Gastroesophageal sphincter (tissue), 3 donors: ENCODE data around the gene NXNL2.

Experiments used
- POLR2A ChIP-seq, 2 donors: fragments of 450-650 bp; IDR thresholded peaks; one replicate each; pipeline ENCODE4 v1.6.1; 2017; ENCODE audit warnings: antibody characterized with exemption in 2 of 2, mild to moderate bottlenecking in 2 of 2, moderate library complexity in 1 of 2
- TF ChIP-seq, protein P1 (sequence below), 4 experiments: fragments of 200-600 bp in 2 of 4; fragments of 450-650 bp in 2 of 4; sonication (generic) in 1 of 4; IDR thresholded peaks; one replicate each; pipeline ENCODE4 v1.5.1; 2017 to 2019; ENCODE audit warnings: antibody characterized with exemption in 4 of 4, mild to moderate bottlenecking in 2 of 4, moderate library complexity in 2 of 4

DNA sequence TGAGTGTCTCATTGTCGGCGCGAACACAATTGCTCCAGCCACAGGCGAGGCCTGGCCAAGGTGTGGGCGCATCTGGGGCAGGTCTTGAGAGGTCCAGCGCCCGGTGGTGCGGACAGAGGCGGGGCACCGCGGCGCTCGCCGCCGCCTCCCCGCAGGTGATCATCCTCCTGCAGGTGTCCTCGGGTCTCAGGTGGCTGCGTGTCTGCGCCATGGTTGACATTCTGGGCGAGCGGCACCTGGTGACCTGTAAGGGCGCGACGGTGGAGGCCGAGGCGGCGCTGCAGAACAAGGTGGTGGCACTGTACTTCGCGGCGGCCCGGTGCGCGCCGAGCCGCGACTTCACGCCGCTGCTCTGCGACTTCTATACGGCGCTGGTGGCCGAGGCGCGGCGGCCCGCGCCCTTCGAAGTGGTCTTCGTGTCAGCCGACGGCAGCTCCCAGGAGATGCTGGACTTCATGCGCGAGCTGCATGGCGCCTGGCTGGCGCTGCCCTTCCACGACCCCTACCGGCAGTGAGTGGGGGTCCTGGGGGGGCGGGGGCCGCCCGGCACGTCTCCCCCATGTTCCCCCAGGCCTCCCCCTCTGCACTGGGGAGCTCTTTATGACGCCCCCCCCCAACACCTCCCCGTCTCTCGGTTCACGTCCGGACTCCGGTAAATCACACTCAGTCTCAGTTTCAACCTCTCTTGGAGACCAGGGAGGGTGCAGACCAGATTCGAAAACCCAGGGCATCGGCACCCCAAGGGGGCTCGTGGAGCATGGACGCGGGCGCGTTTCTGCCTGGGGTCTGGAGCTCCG is 446 bp downstream of the NXNL2 start:
- TF ChIP-seq, protein P1, sequence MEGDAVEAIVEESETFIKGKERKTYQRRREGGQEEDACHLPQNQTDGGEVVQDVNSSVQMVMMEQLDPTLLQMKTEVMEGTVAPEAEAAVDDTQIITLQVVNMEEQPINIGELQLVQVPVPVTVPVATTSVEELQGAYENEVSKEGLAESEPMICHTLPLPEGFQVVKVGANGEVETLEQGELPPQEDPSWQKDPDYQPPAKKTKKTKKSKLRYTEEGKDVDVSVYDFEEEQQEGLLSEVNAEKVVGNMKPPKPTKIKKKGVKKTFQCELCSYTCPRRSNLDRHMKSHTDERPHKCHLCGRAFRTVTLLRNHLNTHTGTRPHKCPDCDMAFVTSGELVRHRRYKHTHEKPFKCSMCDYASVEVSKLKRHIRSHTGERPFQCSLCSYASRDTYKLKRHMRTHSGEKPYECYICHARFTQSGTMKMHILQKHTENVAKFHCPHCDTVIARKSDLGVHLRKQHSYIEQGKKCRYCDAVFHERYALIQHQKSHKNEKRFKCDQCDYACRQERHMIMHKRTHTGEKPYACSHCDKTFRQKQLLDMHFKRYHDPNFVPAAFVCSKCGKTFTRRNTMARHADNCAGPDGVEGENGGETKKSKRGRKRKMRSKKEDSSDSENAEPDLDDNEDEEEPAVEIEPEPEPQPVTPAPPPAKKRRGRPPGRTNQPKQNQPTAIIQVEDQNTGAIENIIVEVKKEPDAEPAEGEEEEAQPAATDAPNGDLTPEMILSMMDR (IDR thresholded peaks at IDR 0.05) = no peak
- no peak for TF ChIP-seq POLR2A (IDR thresholded peaks at IDR 0.05)
